Mesendoderm (in vitro differentiated cells): ENCODE data around the gene ANKRD10. TPM values are rescaled to one million over a fixed set of nuclear protein-coding genes. Genes with fewer than 3 reads are reported as not detected.

Experiments used
- small RNA-seq: library from polyadenylated mRNA; stranded (forward); fragments of <200 nt; extraction: miRNeasy Mini kit (QIAGEN cat#:217004); gene quantifications from one replicate; pipeline ENCODE3, GENCODE V24; 2013; ENCODE audit not compliant: insufficient read depth

ANKRD10 gene

Small RNAs within 50 kb of the gene (small RNA-seq; reads per million reads assigned to genes)
- gene AL442128.1 = not detected
